ENCODE results near the gene TRPM8.

TRPM8 gene

DNA sequence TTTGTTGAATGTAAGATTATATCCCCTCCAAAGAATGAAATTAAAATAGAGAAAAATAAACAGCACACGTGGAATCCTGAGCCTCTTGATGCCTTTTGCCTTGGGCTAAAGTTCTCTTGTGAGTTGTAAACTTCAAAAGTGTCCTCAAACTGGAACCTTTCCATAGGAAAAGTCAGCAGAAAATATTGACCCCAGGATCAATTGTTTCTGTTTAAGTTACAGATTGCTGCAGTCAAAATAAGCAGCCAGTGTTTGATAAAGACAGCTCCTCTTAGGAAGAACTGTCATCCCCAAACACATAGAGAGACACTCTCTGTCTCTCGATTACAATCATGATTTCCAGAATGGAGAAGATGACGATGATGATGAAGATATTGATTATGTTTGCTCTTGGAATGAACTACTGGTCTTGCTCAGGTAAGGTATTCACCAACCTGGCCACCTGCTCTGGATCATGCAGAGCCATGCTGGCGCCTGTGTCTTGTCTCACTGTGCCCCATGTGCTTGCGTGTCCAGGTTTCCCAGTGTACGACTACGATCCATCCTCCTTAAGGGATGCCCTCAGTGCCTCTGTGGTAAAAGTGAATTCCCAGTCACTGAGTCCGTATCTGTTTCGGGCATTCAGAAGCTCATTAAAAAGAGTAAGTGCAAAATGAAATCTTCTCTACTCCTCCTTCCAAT is 133.4 kb downstream of the TRPM8 start, which contains the start of gene SPP2:
SPP2 (plus strand) TSS at position 248 of the 681 bp plus-strand sequence; CDS start at position 333, 85 bp downstream.
- DNase-seq, result no peak

GRCh38 chr2:234051374-234052070 is 134.3 kb downstream of the TRPM8 start:
- DNase-seq, result no peak

GRCh38 chr2:234058881-234059280 is 141.7 kb downstream of the TRPM8 start:
- DNase-seq, result no peak

DNA sequence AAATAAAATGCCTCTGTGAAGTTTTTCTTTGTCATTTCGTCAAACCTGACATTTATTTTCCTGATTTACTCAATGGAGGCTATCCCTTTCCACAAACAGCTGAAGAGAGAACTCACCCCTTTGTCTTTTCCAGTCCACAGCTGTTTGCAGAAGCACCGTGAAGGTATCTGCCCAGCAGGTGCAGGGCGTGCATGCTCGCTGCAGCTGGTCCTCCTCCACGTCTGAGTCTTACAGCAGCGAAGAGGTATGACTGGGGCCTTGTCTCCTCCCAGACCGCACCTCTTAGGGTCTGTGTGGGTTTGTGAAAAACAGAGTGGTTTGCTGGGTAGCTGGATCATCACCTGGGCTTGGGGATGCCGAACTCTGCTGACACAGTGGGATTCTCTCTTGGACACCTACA is 143.1 kb downstream of the TRPM8 start:
- no peak for DNase-seq

DNA sequence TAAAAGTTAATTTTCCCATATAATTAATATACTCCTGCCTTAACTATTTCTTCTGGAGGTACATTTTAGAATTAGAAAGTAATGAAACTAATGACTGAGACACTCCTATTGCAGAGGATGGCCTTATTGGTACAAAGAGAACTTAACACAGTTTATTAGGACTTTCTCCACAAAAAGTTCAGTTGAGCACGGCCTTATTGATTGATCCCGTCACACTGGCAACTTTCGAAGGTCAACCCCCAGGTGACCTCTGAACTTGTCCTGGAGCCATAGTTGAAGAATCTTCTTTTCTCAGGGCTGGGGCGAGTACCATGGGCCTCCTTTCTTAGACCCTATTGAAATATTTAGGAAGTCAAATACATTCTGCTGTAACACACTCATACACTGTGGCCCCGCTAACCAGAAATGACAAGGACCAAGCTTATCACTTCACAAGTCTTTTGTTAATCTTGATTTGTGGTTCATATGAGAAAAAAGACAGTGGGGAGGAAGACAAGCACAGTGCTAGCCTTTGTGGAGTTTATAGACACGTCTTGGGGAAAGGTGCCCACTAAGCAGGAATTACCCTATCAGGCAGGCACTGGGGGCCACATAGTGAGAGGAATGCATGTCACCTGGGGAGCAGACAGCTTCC is 144.6 kb downstream of the TRPM8 start:
- DNase-seq, result no peak

DNA sequence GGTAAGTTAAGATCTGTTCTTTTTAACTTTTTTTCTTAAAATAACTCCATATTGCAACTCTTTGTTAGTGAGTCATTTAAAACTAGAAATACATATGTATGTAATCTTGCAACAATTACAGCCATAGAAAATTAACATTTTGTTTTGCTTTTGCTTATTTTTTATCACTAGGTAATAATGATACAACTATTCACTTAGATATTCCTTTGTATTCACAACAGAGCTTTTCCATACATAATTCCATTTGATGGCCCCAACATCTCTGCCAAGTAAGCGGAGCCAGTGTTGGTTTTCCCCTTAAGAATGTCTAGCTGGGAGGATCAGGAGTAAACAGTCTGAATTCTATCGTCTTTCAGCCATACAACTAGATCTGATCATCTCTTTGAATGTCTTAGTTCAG is 149.4 kb downstream of the TRPM8 start:
- no peak for DNase-seq
